ENCODE data around the gene HDAC7.

GRCh38 chr12:47846294-47846996 is 26.7 kb upstream of the HDAC7 start:
- TF ChIP-seq GLIS3 (CRISPR knock-in tag; IDR thresholded peaks at IDR 0.05) (no peak), CSDC2 (CRISPR knock-in tag; IDR thresholded peaks at IDR 0.05) (no peak), PATZ1 (CRISPR knock-in tag; IDR thresholded peaks at IDR 0.05; ENCODE audit: borderline replicate concordance) (no peak), ZFP3 (CRISPR knock-in tag; IDR thresholded peaks at IDR 0.05) (no peak), OSR1 (CRISPR knock-in tag; IDR thresholded peaks at IDR 0.05) (no peak), ARNTL (CRISPR knock-in tag; IDR thresholded peaks at IDR 0.05; ENCODE audit: borderline replicate concordance, low read depth) (no peak), RARB (CRISPR knock-in tag; IDR thresholded peaks at IDR 0.05) (no peak), SNAI2 (CRISPR knock-in tag; IDR thresholded peaks at IDR 0.05) (no peak), ZC3H10 (CRISPR knock-in tag; IDR thresholded peaks at IDR 0.05) (no peak), TOX (CRISPR knock-in tag; IDR thresholded peaks at IDR 0.05; ENCODE audit: borderline replicate concordance) (no peak), ZNF8 (CRISPR knock-in tag; IDR thresholded peaks at IDR 0.05) (no peak)
- TF ChIP-seq, protein P1, sequence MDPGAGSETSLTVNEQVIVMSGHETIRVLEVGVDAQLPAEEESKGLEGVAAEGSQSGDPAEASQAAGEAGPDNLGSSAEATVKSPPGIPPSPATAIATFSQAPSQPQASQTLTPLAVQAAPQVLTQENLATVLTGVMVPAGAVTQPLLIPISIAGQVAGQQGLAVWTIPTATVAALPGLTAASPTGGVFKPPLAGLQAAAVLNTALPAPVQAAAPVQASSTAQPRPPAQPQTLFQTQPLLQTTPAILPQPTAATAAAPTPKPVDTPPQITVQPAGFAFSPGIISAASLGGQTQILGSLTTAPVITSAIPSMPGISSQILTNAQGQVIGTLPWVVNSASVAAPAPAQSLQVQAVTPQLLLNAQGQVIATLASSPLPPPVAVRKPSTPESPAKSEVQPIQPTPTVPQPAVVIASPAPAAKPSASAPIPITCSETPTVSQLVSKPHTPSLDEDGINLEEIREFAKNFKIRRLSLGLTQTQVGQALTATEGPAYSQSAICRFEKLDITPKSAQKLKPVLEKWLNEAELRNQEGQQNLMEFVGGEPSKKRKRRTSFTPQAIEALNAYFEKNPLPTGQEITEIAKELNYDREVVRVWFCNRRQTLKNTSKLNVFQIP (CRISPR knock-in tag; IDR thresholded peaks at IDR 0.05; ENCODE audit: borderline replicate concordance, low read depth): no peak
